ENCODE results near the gene TSPEAR. TPM values are rescaled to one million over a fixed set of nuclear protein-coding genes. Genes with fewer than 3 reads are reported as not detected.

The TSPEAR gene
- total RNA-seq, 1 experiment from 2014 or later: not detected

DNA sequence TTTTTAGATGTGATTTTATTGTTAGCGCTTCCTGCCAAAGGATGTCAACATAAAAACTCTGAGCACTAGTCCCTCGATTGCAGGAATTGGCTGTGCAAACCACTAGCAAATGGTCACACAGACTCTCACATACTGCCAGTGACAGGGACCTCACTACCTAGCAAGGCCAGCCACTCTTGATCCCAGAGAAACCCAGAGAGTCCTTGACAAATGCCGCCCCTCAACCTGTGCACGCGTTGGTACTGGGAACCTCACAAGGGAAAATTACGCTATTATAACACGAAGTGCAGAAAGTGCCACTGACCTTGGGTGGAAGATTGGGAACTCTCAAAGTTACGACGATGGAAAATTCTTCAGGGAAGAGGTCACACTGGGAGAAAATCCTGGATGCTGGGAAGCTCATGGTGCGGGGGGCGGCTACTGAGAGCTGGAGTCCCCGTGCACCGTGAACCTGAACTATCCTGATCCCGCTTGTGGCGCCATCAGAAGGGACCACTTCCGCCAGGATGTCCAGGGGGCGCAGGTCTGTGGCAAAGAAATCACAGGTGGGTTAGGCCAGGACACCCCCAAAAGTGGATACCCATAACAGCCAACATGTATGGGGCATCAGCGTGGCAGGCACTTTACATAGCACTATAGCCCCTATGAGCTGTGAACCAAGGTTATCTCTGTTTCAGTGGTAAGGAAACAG is 143.7 kb downstream of the TSPEAR start:
- BruUV-seq (replicated peaks): no TSS peak
- in situ Hi-C loops (cut with HindIII; ENCODE audit: low pct_unique_long_range_greater_than_20kb, low sequenced_read_pairs): no loop called here

GRCh38 chr21:44566403-44566802 is 145.0 kb downstream of the TSPEAR start:
- H3K4me3 ChIP-seq (ENCODE audit: low read depth in 2 of 2, low read length in 2 of 2): no peak overlapping the region
- POLR2A ChIA-PET: no interaction called here
- TF ChIP-seq POLR2AphosphoS5 (IDR thresholded peaks at IDR 0.05; ENCODE audit: low read depth, low read length) (no peak), TCF7L2 (IDR thresholded peaks at IDR 0.05; ENCODE audit: low read depth, low read length) (no peak), REST (IDR thresholded peaks at IDR 0.05; ENCODE audit: insufficient read depth in 1 of 2, low read depth in 2 of 2, low read length in 1 of 2) (no peak), SIN3A (IDR thresholded peaks at IDR 0.05; ENCODE audit: borderline replicate concordance, insufficient read depth, low read depth, low read length) (no peak)
- TF ChIP-seq, protein P1, sequence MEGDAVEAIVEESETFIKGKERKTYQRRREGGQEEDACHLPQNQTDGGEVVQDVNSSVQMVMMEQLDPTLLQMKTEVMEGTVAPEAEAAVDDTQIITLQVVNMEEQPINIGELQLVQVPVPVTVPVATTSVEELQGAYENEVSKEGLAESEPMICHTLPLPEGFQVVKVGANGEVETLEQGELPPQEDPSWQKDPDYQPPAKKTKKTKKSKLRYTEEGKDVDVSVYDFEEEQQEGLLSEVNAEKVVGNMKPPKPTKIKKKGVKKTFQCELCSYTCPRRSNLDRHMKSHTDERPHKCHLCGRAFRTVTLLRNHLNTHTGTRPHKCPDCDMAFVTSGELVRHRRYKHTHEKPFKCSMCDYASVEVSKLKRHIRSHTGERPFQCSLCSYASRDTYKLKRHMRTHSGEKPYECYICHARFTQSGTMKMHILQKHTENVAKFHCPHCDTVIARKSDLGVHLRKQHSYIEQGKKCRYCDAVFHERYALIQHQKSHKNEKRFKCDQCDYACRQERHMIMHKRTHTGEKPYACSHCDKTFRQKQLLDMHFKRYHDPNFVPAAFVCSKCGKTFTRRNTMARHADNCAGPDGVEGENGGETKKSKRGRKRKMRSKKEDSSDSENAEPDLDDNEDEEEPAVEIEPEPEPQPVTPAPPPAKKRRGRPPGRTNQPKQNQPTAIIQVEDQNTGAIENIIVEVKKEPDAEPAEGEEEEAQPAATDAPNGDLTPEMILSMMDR (IDR thresholded peaks at IDR 0.05): no peak
- no peaks in the 10 kb centered on the region for H3K27me3 ChIP-seq (ENCODE audit: control insufficient read depth, insufficient read depth, low read length)
- in situ Hi-C loops (cut with HindIII; ENCODE audit: low pct_unique_long_range_greater_than_20kb, low sequenced_read_pairs) (no loop called here), intact Hi-C loops (cut with micrococcal nuclease; ENCODE audit: unreplicated experiment) (no loop called here)
- no TSS peak for BruUV-seq (replicated peaks)
- H3K4me1 ChIP-seq (ENCODE audit: control insufficient read depth, insufficient read depth, low read length): no peaks in the 10 kb centered on the region
- no peaks in the 10 kb centered on the region for H3K9me3 ChIP-seq (ENCODE audit: control insufficient read depth, insufficient read depth, low read depth, low read length)
- H3K36me3 ChIP-seq (ENCODE audit: control insufficient read depth, insufficient read depth, low read length): no peaks in the 10 kb centered on the region
- CTCF ChIA-PET: no interaction called here
- H3K27ac ChIP-seq (ENCODE audit: low read length): no peak overlapping the region
- DNase-seq (ENCODE audit: low read depth, low spot score): no peak
- ATAC-seq: no peak

More for the DNA sequence above, 143.7 kb downstream of the TSPEAR start:
- ChIA-PET CTCF (no interaction called here), POLR2A (no interaction called here)
- intact Hi-C loops (cut with micrococcal nuclease; ENCODE audit: unreplicated experiment): no loop called here
- TF ChIP-seq TCF7L2 (IDR thresholded peaks at IDR 0.05; ENCODE audit: low read depth, low read length): no peak
- TF ChIP-seq REST (IDR thresholded peaks at IDR 0.05; ENCODE audit: insufficient read depth in 1 of 2, low read depth in 2 of 2, low read length in 1 of 2): no peak
- TF ChIP-seq, protein P1 (IDR thresholded peaks at IDR 0.05): no peak
- no peak for TF ChIP-seq SIN3A (IDR thresholded peaks at IDR 0.05; ENCODE audit: borderline replicate concordance, insufficient read depth, low read depth, low read length)
- no peak for TF ChIP-seq POLR2AphosphoS5 (IDR thresholded peaks at IDR 0.05; ENCODE audit: low read depth, low read length)
- no peak for ATAC-seq
- no peaks in the 10 kb centered on the region for H3K4me1 ChIP-seq (ENCODE audit: control insufficient read depth, insufficient read depth, low read length)
- no peaks in the 10 kb centered on the region for H3K9me3 ChIP-seq (ENCODE audit: control insufficient read depth, insufficient read depth, low read depth, low read length)
- H3K4me3 ChIP-seq (ENCODE audit: low read depth in 2 of 2, low read length in 2 of 2): no peak overlapping the region
- H3K27me3 ChIP-seq (ENCODE audit: control insufficient read depth, insufficient read depth, low read length): no peaks in the 10 kb centered on the region
- no peaks in the 10 kb centered on the region for H3K36me3 ChIP-seq (ENCODE audit: control insufficient read depth, insufficient read depth, low read length)
- no peak for DNase-seq (ENCODE audit: low read depth, low spot score)
- no peak overlapping the region for H3K27ac ChIP-seq (ENCODE audit: low read length)
